ENCODE measurements around the gene CAMSAP1.

DNA sequence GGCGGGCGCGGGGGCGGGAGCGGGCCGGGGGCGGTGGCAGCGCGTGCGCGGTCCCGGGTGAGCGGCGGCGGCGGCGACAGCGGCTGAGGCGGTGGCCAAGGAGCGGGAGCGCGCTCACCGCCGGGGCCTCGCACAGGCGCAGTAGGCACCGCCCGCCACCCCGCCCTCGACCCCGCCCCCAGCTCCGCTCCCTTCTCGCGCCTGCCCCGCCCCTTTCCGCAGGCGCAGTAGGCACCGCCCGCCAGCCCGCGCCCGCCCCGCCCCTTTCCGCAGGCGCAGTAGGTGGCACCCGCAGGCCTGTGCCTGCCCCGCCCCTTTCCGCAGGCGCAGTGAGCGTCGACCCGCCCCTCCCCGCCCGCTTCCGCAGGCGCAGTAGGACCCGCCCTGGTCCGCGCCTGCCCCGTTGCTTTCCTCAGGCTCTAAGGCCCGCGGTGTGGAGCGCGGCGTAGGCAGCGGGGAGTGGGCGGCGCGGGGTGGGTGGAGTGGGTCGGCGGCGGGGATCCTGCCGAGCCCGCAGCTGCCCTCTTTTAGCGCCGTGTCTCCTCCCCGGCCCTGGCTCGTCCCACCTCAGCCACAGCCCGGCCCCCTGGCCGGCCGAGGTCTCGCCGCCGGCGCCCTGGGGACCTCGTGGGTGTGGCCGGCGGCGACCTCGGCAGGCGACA lies at the start of gene CAMSAP1:
- TF ChIP-seq, protein P1, sequence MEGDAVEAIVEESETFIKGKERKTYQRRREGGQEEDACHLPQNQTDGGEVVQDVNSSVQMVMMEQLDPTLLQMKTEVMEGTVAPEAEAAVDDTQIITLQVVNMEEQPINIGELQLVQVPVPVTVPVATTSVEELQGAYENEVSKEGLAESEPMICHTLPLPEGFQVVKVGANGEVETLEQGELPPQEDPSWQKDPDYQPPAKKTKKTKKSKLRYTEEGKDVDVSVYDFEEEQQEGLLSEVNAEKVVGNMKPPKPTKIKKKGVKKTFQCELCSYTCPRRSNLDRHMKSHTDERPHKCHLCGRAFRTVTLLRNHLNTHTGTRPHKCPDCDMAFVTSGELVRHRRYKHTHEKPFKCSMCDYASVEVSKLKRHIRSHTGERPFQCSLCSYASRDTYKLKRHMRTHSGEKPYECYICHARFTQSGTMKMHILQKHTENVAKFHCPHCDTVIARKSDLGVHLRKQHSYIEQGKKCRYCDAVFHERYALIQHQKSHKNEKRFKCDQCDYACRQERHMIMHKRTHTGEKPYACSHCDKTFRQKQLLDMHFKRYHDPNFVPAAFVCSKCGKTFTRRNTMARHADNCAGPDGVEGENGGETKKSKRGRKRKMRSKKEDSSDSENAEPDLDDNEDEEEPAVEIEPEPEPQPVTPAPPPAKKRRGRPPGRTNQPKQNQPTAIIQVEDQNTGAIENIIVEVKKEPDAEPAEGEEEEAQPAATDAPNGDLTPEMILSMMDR (IDR thresholded peaks at IDR 0.05): no peak
- no peak for TF ChIP-seq POLR2A (IDR thresholded peaks at IDR 0.05)
